GM20000 (cell line): ENCODE measurements around the gene ASB6.

ENCODE experiments used
- DNase-seq: peaks from one replicate; pipeline ENCODE4 v3.0.0; 2012; ENCODE audit warnings: low spot score
- TF ChIP-seq, protein P1 (sequence below): IDR thresholded peaks from 2 replicates; pipeline ENCODE4 v1.5.1; 2012; ENCODE audit warnings: mild to moderate bottlenecking, control low read depth; ENCODE audit errors: extremely low read depth, missing control alignments

Gene ASB6, protein sequence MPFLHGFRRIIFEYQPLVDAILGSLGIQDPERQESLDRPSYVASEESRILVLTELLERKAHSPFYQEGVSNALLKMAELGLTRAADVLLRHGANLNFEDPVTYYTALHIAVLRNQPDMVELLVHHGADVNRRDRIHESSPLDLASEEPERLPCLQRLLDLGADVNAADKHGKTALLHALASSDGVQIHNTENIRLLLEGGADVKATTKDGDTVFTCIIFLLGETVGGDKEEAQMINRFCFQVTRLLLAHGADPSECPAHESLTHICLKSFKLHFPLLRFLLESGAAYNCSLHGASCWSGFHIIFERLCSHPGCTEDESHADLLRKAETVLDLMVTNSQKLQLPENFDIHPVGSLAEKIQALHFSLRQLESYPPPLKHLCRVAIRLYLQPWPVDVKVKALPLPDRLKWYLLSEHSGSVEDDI

DNA sequence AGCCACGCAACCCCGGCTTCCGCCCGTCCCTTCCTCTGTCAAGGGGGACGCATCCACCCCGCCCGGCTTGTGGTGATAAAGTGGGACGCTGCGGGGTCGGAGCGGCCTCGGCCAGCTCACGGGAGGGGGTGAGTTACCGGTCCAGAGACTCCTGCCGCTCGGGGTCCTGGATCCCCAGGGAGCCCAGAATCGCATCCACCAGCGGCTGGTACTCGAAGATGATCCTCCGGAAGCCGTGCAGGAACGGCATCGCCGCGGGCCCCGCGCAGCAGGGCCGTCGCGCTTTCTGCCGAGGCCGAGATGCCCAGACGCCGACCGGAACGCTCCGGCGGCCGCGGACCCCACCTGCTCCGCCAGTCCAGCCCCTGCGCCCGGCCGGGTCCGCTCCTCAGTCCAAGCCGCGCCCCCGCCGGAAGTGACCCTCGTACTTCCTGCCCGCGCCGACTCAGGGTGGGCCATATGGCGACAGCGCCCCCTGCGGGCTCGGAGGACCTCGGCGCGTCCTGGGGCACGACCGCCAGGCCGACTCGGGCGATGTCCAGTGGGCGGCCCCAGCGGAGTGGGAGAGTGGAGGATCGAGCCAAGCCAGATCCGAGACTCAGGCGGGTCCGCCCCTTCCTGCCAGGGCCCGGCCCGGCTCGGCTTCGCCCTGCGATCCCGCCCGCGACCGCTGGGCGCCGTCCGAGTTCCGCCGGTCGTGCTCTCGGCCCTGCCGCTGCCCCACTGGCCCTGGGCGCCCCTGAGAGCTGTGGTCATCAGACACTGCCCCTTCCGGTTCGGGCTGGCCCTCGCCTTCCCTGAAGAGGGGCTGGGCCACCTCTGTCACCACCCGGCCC is at the start of gene ASB6:
TSS of gene ASB6 (minus strand) at position 402 of the 836 bp plus-strand sequence. CDS start at position 250, 152 bp downstream.
- TF ChIP-seq, protein P1, sequence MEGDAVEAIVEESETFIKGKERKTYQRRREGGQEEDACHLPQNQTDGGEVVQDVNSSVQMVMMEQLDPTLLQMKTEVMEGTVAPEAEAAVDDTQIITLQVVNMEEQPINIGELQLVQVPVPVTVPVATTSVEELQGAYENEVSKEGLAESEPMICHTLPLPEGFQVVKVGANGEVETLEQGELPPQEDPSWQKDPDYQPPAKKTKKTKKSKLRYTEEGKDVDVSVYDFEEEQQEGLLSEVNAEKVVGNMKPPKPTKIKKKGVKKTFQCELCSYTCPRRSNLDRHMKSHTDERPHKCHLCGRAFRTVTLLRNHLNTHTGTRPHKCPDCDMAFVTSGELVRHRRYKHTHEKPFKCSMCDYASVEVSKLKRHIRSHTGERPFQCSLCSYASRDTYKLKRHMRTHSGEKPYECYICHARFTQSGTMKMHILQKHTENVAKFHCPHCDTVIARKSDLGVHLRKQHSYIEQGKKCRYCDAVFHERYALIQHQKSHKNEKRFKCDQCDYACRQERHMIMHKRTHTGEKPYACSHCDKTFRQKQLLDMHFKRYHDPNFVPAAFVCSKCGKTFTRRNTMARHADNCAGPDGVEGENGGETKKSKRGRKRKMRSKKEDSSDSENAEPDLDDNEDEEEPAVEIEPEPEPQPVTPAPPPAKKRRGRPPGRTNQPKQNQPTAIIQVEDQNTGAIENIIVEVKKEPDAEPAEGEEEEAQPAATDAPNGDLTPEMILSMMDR, result peak; percentile 81

DNA sequence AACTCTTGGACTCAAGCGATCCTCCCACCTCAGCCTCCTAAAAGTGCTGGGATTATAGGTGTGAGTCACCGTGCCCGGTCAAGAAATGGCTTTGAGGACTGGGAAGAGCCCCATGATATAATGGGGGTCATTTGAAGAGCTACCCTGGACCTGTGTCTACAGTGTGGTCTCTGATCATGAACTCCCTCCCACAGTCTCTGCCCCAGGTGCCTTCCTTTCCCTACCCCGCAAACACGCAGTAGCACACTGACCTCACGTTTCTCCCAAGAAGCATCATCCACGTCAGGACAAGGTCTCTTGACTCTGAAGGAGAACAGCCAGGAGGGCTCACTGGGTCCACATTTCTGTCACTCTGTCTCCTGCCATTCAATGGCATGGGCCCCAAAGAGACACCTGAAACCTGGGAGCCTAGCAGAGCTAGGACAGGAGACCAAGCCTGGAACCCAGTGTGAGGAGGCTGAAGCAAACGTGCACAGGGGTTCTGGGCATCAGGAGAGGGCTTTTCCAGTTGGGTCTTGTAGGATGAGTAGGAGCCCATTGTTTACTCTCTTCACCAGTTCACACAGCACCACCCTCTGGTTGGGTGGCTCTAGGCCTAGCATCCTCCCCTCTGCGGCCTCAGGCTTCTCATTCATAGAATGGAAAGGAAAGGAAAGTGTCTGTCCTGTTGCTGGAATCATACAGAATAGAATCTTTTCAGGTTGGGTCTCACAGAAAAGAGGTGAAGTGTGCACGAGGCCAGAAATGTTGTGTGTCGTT is 46.5 kb upstream of the ASB6 start:
- DNase-seq, result no peak
- TF ChIP-seq, protein P1, result no peak

More for the DNA sequence above, at the start of gene ASB6:
- peak; percentile 100 for DNase-seq

DNA sequence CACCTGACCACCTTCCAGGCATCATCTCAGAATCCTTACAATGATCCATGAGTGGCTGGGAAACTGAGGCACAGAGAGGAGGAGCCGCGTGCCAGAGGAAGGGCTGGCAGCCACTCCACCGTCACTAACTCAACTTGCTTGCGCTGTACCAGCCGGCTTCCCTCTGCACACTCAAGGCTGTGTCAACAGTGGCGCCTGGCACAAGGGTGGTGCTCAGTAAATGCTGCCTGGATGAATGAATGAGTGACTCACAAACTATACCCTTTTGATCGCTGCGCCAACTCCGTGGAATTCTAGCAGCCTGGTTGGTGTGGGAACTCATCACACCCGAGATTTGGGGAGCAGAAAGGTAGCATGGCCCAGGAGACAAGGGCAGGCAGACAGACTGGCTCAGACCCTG is 45.4 kb upstream of the ASB6 start:
- no peak for DNase-seq
- TF ChIP-seq, protein P1, result no peak

DNA sequence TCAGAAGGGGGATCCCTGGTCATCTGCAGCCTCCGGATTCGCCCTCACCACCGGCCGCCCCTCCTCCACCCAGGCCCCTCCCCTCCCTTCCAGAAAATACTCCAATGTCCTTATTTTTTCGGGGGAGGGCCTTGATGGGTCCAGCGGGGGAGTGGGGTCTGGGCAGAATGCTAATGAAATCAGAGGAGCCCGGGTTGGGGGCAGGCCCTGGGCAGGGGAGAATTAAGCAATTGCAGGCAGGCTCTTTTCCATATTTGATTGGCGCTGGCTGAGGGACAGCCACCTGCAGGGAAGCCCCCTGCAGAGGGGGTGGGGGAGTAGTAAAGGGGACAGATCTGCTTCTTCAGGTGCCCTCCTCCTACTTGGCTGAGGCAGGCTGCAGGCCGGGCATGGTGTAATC is 44.8 kb upstream of the ASB6 start:
- DNase-seq, result no peak
- TF ChIP-seq, protein P1, result no peak

DNA sequence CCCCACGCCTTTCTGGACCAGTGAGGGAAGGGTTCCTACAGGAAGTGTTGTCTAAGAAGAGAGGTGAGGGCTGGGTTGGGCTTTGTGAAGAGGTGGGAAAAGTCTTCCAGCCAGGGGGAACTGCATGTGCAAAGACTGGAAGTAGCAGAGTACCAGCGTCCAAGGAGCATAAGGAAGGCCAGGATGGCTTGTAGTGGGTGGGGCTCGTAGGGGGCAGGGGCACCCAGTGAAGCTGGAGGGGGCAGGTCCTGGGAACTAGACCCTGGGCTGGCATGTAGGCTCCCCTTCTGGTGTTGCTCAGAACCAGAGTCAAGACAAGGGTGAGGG is 43.9 kb upstream of the ASB6 start:
- DNase-seq, result no peak
- TF ChIP-seq, protein P1, result no peak

DNA sequence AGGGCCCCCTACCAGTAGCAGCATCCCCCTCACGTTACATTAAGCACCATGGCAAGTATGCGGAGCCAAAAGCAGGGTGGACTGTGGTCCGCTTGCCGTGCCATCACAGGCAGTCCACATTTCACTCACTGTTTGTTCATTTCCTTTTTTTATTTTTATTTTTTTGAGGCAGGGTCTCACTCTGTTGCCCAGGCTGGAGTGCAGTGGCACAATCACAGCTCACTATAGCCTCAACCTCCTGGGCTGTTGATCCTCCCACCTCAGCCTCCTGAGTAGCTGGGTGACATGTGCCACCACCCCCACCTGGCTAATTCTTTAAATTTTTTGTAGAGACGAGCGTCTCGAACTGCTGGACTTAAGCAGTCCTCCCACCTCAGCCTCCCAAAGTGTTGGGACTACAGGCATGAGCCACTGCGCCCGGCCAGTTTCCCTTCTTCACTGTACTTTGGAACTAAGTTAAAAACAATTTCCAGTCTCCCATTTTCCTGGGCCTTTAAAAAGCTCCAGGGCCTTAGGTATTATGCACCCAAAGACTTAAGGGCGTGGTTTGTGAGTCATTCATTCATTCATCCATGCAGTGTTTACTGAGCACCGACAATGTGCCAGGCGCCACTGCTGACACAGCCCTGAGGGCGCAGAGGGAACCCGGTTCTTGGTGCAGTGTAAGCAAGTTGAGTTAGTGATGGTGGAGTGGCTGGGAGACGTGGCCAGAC is 43.4 kb upstream of the ASB6 start:
- TF ChIP-seq, protein P1, result no peak
- DNase-seq, result no peak
